HG02571 (cell line): Measurements from ENCODE around the gene TLNRD1.

Experiments used
- ATAC-seq: cut with Tn5 transposase; IDR thresholded peaks from one replicate; pipeline ENCODE4 v1.9.1; 2021; ENCODE audit warnings: mild to moderate bottlenecking, moderate library complexity; ENCODE audit not compliant: unreplicated experiment

TLNRD1 gene

DNA sequence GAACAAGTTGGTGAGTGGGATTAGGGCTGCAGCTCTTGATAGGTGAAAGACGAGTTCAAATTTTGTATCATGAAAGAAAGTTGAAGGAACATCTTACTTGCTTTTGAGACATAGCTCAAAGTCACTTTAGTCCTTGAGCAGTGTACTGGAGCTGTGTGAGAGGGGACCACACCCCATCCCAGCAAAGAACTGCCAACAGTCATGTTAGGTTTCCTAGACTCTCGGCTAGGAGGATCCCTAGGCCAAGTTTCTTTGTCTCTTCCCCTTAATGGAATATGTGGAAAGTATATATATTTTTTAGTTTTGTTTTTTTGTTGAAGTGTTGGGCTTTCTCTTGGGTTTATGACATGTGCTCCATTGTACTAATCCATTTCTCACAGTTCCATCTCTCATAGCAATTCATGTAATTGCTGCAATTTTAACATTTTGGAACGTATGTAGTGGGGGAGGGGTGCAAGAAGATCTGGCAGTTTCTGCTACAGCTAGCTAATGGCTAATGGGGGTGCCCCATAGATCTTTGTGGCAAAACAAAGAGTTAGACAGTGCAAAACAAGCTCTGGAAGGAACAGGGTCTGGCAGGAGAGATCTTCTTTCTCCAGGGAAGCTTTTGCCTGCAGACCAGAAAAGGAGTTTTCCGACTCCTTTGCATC, 25.1 kb downstream of the TLNRD1 start:
- ATAC-seq: no peak

GRCh38 chr15:81026836-81027599, 26.3 kb downstream of the TLNRD1 start:
- no peak for ATAC-seq

- no peak for ATAC-seq
Measured at GRCh38 chr15:81029414-81030300, 28.9 kb downstream of the TLNRD1 start.

DNA sequence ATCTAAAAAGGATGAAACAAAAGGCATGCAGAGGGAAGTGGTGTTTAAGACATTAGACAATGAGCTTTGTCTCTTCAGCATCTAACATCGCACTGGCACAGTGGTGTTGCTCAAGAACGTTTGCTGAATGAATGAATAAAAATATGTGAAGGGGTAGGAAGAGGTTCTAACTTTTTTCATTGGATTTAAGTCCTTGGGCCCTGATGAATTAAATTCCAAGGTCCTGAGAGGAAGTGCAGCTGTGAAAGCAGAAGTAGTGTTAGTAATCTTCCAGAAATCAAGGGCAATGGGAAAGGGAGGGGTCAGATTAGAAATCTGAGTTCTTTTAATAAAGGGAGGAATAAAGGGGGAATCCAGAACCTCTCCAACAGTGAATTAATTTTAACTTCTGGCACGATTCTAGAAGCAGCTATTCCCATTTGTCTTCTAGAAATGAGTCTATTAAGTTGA, 29.6 kb downstream of the TLNRD1 start:
- no peak for ATAC-seq

DNA sequence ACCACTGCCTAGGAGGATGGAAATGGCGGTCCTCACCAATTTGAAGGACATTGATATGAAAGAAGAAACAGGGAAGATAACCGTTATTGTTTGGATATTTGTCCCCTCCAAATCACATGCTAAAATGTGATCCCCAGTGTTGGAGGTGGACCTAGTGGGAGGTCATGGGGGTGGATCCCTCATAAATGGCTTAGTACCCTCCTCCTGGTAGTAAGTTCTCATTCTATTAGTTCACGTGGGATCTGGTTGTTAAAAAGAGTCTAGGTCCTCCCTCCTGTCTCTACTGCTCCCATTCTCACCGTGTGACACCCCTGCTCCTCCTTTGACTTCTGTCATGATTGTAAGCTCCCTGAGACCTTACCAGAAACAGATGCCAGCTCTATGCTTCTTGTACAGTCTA, 30.5 kb downstream of the TLNRD1 start:
- ATAC-seq: no peak

DNA sequence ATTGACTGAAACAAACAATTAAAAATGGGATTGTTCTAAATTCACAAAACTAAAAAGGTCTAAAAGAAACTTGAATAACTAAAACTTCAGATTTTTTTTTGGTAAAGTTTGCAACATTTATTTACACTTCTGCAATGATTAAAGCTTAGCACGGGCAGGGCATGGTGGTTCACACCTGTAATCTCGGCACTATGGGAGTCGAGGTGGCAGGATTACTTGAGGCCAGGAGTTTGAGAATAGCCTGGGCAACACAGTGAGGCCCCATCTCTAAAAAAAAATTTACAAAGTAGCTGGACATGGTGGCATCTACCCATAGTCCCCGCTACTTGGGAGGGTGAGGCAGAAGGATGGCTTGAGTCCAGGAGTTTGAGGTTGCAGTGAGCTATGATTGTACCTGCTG, 31.6 kb downstream of the TLNRD1 start:
- ATAC-seq: no peak

DNA sequence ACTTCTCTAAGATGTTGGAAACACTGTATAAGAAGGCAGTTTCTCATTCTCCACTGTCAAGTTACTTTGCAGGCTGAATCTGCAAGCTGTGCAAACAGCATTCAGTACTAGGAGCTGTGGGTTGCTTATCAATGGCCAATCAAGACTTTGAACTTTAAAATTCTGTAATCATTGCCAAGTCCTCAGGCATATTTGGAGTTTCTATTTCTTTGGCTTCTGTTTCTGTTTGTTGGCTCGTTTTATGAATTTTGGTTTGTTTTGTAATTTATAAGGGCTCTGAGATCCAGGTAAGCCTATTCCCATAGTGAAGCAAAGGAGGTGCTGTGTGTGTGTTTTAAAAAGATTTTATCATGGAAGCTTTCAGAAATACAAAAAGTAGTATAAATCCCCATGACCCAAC, 32.1 kb downstream of the TLNRD1 start:
- ATAC-seq: no peak

DNA sequence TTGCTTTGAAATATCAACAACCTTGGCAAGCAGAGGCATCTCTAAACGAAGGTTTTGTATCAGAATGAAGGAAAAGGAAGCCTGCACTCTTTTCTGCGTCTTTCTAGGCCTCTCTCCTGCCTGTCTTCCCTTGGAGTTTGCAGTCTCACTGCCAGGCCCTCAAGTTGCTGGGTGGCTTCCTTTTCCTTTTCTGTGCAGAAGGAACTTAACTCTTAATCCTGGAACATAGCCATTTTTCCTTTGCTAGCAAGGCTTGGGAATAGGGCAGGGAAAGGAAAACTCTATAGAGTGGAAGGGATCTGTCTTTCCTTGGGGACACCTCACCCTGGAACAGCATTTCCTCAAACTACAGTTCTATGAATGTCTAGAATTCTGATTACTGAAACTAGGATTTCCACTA, 32.8 kb downstream of the TLNRD1 start:
- ATAC-seq: no peak

DNA sequence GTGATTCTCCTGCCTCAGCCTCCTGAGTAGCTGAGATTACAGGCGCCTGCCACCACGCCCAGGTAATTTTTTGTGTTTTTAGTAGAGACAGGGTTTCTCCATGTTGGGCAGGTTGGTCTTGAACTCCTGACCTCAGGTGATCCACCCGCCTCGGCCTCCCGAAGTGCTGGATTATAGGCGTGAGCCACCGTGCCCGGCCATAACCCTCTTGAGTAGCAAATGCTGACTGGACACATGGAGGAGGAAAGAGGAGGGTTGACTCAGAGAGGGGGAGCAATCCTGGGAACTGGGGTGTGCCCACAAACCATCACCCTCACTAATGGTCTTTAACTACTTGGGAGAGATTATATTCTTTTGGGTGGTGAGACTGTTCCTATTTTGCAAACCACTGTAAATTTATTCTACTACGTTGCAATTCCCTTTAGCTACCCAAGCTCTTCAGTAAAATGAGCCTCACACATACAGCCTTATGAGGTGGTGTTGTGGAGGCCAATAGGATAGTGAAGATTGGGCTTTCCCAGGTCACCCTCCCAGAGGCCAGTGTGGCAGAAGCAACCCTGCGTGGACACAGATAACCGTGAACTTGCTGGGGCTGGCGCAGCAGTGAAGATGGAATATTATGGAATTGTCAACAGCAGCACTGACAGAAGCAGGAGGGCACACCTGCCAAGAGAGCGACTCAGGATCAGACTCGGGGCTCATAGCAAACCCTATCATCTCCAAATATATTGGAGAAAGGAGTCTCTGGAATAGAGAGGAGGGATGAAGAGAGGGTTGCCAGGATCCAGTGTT, 37.4 kb downstream of the TLNRD1 start:
- no peak for ATAC-seq

DNA sequence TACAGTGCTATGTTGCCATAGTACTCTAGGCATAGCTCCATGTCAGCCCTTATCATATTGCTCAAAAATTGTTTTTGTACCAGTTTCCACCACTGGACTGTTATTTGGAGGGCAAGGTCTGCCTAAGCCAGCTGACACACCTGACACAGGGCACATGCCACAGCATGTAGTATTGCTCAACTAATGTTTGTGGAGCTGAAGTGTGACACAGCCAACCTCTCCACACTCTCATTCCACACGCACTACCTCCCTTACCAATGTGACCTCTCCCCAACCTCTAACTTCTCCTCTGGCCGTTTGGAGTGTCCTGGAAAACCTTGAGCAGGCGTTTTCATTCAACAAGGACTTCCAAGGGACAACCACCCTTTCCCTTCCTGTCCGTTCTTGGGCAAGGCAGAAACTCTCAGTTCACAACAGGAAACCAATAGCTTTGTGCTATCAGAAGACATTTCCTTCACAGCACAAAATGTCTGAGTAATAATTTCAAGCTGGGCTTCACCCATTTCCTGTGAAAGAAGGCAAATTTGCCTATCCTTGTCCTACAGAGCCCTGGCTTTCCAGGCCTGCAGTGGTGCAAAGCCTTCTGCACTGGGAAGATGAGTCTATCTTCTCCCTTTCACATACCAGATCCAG, 38.4 kb downstream of the TLNRD1 start:
- no peak for ATAC-seq

DNA sequence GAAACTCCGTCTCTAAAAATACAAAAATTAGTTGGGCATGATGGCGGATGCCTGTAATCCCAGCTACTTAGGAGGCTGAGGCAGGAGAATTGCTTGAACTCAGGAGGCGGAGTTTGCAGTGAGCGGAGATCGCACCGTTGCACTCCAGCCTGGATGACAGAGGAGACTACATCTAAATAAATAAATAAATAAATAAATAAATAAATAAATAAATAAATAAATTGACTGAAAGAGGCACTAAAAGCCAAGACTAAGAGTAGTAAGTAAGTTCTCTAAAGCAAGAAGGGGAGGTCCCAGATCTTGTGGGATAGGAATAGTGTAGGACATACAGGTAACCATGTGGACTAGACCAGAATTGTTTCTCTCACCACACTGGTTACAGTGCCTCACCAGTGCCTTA, 40.0 kb downstream of the TLNRD1 start:
- ATAC-seq: no peak

GRCh38 chr15:81043281-81043934, 42.7 kb downstream of the TLNRD1 start:
- ATAC-seq: no peak

DNA sequence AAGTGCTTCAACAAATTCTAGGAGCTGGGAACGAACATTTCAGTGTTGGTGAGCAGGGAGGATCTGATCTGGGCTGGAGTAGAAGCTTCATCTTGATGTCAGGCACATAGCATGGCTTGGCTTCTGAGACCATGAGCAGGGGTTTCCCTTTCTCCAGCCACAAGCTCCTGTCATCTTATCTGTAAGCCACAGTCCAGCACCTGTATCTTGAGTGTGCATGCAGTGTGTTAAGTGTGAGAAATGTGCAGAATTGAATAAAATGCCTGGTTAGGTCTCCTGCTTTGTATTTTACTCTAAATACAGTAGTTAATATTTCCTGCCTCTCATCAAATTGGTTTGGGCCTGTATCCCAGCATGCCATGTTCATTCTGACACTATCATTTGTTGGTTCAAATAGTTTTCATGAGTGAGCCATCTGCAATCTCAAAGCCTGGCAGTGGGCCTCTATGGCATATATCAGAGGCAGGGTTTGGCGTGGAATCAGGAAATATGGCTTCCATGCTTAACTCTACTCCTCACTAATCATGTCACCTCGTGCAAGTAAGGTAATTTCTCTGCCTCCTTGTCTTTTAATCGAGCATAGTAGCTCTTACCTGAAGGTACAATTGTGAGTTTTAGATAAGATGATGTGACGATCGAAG, 43.3 kb downstream of the TLNRD1 start:
- no peak for ATAC-seq

GRCh38 chr15:81046290-81046689, 45.6 kb downstream of the TLNRD1 start:
- ATAC-seq: no peak

DNA sequence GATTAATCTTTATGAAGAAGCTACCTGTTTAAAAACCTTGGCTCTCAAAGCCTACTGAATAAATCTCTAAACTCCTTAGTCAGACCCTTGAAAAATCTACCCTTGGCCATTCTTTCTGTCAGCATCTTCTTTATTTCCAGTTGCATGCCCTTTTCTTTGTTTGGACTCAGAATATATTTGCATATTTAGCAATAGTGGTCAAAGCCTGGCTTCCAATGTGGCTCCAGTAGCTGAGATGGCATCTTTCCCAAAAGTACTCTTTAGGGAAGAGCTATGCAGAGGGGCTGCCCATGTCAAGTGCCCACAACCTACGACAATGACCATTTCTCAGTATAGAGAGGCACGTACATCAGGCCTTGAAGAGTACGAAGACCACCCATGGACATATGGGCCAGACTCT, 47.2 kb downstream of the TLNRD1 start:
- ATAC-seq: no peak

DNA sequence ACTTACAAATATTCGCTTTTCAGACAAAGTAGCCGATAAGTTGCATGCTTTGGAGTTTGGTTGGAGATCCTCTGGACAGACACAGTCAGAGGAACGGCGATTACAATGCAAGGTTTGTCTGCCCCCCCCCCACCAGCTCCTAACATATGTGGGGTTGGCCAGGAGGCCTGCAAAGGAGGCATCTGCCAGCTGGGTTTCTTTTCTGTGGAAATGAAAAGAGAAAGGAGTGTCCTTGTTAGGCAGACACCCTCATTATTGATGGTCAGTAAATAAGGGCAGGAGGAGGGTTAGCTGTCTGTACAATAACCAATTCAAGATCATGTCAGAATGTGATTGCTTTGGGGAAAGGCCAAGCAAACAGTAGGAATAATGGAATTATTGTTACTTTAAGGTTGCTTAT, 49.1 kb downstream of the TLNRD1 start:
- no peak for ATAC-seq

- no peak for ATAC-seq
Measured at GRCh38 chr15:81050259-81050658, 49.5 kb downstream of the TLNRD1 start.

GRCh38 chr15:81050805-81051204, 50.1 kb downstream of the TLNRD1 start:
- no peak for ATAC-seq

DNA sequence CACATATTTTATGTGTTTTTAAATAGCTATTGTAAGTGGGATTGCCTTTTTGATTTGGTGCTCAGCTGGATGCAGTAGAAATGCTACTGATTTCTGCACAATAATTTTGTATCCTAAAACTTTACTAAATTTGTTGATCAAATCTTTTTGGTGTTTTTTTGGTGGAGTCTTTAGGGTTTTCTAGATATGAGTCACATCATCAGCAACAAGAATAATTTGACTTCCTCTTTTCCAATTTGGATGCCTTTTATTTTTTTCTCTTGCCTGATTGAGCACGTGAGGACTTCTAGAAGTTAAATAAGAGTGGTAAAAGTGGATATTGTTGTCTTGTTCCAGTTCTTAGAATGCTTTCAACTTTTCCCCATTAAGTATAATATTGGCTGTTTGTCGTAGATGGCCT, 51.3 kb downstream of the TLNRD1 start:
- ATAC-seq: no peak
